Keratinocyte (primary cell): Measurements from ENCODE around the gene ASPSCR1.

Experiments
- CTCF ChIP-seq, 3 experiments: IDR thresholded peaks in 1 of 3; conservative IDR thresholded peaks in 1 of 3; optimal IDR thresholded peaks in 1 of 3; 2 replicates in 2 of 3; 3 replicates in 1 of 3; pipeline versions ENCODE3 to v1.5.1; 2011; ENCODE audit warnings: low read length in 3 of 3, mild to moderate bottlenecking in 3 of 3, moderate library complexity in 2 of 3, control low read depth in 1 of 3, inconsistent platforms in 1 of 3; ENCODE audit not compliant: insufficient read depth in 2 of 3; ENCODE audit errors: extremely low read depth in 1 of 3
- EZH2 ChIP-seq: IDR thresholded peaks from one replicate; pipeline ENCODE4 v1.6.1; 2012; ENCODE audit warnings: inconsistent platforms, mild to moderate bottlenecking, low read length, moderate library complexity

- TF ChIP-seq EZH2 (no peak), CTCF (optimal IDR thresholded peaks at IDR 0.05 in 1 of 3, IDR thresholded peaks at IDR 0.05 in 1 of 3, conservative IDR thresholded peaks at IDR 0.05 in 1 of 3; ENCODE audit: extremely low read depth in 1 of 3, insufficient read depth in 2 of 3, low read length in 3 of 3) (no peak)
These were observed 27.4 kb downstream of the ASPSCR1 start for GRCh38 chr17:82004517-82005455.
